OCI-LY3 (cell line): ENCODE data around the gene BCL11B.

ENCODE experiments used
- H2AFZ ChIP-seq: fragments of 200-600, 300-600 bp; shearing (Covaris generic); 2 replicates; pipeline ENCODE4 v1.6.0; 2014; ENCODE audit warnings: antibody characterized with exemption, low read depth, low read length
- H3K27ac ChIP-seq: fragments of 200-600, 300-600 bp; sonication (generic); 2 replicates; pipeline ENCODE4 v1.5.1; 2014; ENCODE audit warnings: mild to moderate bottlenecking, low read length, moderate library complexity, mixed read lengths
- H3K27me3 ChIP-seq: fragments of 200-600, 300-600 bp; sonication (generic); 2 replicates; pipeline ENCODE4 v1.6.1; 2014; ENCODE audit warnings: low read depth, low read length, mixed read lengths
- H3K36me3 ChIP-seq: fragments of 200-600, 300-600 bp; sonication (generic); replicated peaks from 2 replicates; pipeline ENCODE3; 2014; ENCODE audit warnings: low read depth, low read length, mixed read lengths
- H3K4me1 ChIP-seq: fragments of 300-600, 200-600 bp; sonication (generic); 2 replicates; pipeline ENCODE4 v1.6.1; 2014; ENCODE audit warnings: low read length, mixed read lengths
- H3K4me2 ChIP-seq: fragments of 200-600, 300-600 bp; sonication (generic); 2 replicates; pipeline ENCODE4 v1.6.1; 2014; ENCODE audit warnings: low read length, mixed read lengths
- H3K4me3 ChIP-seq: fragments of 300-600, 200-600 bp; sonication (generic); 2 replicates; pipeline ENCODE4 v1.5.1; 2014; ENCODE audit warnings: antibody characterized with exemption, mild to moderate bottlenecking, low read length, moderate library complexity
- H3K79me2 ChIP-seq: fragments of 300-600, 200-600 bp; shearing (Covaris generic); 2 replicates; pipeline ENCODE4 v1.6.1; 2014; ENCODE audit warnings: mild to moderate bottlenecking, low read length, mixed read lengths
- H3K9ac ChIP-seq: fragments of 300-600, 200-600 bp; shearing (Covaris generic); 2 replicates; pipeline ENCODE4 v1.6.0; 2014; ENCODE audit warnings: mild to moderate bottlenecking, low read length, moderate library complexity
- H3K9me3 ChIP-seq: fragments of 200-600, 300-600 bp; shearing (Covaris generic); 2 replicates; pipeline ENCODE4 v1.6.1; 2014; ENCODE audit warnings: low read length, mixed read lengths; ENCODE audit not compliant: insufficient read depth
- H4K20me1 ChIP-seq: fragments of 200-600, 300-600 bp; sonication (generic); 2 replicates; pipeline ENCODE4 v1.6.1; 2016; ENCODE audit warnings: low read length, mixed read lengths; ENCODE audit not compliant: insufficient read depth
- CTCF ChIP-seq: fragments of 200-600, 300-600 bp; sonication (generic); IDR thresholded peaks from 2 replicates; pipeline ENCODE4 v1.5.1; 2014; ENCODE audit warnings: antibody characterized with exemption, low read length, low read depth
- EZH2phosphoT487 ChIP-seq: fragments of 200-600 bp; shearing (Covaris generic); IDR thresholded peaks from 2 replicates; pipeline ENCODE4 v1.6.1; 2018; ENCODE audit warnings: antibody characterized with exemption, mixed run types, low read depth

The BCL11B gene

GRCh38 chr14:99246536-99247097, 25.4 kb downstream of the BCL11B start:
- no peak for TF ChIP-seq EZH2phosphoT487
- TF ChIP-seq CTCF, result no peak
- H3K4me1 ChIP-seq, result no peaks in the 10 kb centered on the region
- H3K4me2 ChIP-seq, result no peak overlapping the region
- H3K9me3 ChIP-seq, result no peaks in the 10 kb centered on the region
- no peaks in the 10 kb centered on the region for H4K20me1 ChIP-seq
- H3K27me3 ChIP-seq, result no peaks in the 10 kb centered on the region
- no peaks in the 10 kb centered on the region for H3K79me2 ChIP-seq
- H2AFZ ChIP-seq, result no peak overlapping the region
- H3K36me3 ChIP-seq, result no peaks in the 10 kb centered on the region
- H3K9ac ChIP-seq, result no peak overlapping the region
- H3K4me3 ChIP-seq, result no peak overlapping the region
- H3K27ac ChIP-seq, result no peak overlapping the region

DNA sequence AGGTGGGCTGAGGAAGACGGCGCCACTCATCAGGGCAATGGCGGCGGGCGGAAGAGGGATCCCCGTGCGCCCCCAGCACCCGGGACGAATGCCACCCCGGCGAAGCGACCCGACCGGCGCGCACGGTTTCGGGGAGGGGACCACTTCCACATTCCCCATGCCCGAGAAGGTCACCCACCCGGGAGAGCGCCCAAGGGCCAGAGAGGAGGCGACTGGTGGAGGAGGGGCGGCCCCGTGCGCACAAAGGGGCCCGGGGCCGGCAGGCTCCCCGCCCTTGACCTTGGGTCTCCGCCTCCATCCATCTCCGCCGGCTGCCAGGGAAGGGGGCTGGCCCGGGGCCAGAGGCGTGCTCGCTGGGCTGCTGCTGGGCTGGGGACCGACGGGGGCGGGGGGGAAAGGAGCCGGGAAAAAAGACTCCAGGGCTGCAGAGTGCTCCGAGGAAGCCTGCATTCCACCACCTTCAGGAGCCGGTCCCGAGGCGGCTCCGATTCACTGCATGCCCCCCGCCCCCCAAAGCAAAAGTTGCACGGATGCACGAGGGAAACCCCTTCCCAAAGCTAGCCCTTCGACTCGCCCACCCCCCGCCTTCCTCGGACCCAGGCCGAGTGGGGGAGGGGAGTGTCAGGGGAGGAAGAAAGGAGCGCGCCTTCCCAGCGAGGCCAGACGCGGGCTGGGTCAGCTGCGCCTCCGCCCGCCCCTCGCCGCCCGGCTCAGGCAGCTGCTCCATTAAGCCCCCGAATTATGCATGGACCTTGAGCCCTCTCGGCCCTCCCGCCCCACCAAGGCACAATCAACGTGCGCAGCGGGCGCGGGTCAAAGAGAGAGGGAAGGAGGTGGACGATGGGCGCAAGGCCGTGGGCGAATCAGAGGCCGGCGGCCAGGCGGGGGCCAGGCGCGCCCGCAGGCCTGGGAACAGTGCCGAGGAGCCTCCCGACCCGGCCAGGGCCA, 26.2 kb downstream of the BCL11B start:
- TF ChIP-seq EZH2phosphoT487 (no peak), CTCF (no peak)
- no peak overlapping the region for H3K4me3 ChIP-seq
- no peak overlapping the region for H2AFZ ChIP-seq
- no peaks in the 10 kb centered on the region for H3K9me3 ChIP-seq
- no peaks in the 10 kb centered on the region for H3K79me2 ChIP-seq
- no peaks in the 10 kb centered on the region for H3K4me1 ChIP-seq
- H3K36me3 ChIP-seq, result no peaks in the 10 kb centered on the region
- H3K4me2 ChIP-seq, result no peak overlapping the region
- H3K27ac ChIP-seq, result no peak overlapping the region
- H3K27me3 ChIP-seq, result no peaks in the 10 kb centered on the region
- H4K20me1 ChIP-seq, result no peaks in the 10 kb centered on the region
- no peak overlapping the region for H3K9ac ChIP-seq

DNA sequence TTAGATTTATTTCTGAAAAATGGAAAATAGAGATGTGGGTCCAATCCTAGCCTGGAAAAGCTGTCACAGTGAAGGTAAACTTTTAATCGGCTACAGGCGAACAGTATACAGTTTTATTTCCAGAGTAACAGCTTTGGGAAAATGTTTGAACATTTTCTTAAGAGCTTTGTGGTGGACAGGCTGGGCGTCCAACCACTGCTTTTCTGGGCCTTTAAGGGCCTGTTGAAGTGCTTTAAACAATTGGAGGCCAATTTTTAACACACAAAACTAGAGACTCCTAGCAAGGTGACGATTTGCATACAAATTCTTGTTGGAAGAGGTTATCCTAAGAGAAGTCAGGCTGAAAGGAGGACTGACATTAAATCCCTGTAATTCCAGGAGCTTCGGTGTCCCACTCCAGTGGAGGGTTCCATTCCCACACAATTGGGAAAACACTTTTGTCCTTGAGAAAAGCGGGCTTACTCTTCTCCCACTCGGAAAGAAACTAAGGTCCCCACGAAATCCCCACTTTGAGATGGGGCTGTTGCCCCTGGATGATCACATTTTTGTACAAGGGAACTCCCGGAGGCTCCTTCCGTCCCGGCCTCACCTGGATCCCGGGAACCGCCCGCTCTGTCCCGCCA, 26.9 kb downstream of the BCL11B start:
- Histone ChIP-seq H3K79me2 (no peaks in the 10 kb centered on the region), H3K36me3 (no peaks in the 10 kb centered on the region), H4K20me1 (no peaks in the 10 kb centered on the region), H3K27me3 (no peaks in the 10 kb centered on the region), H3K9me3 (no peaks in the 10 kb centered on the region), H3K4me2 (no peak overlapping the region), H2AFZ (no peak overlapping the region), H3K9ac (no peak overlapping the region), H3K27ac (no peak overlapping the region), H3K4me1 (no peaks in the 10 kb centered on the region), H3K4me3 (no peak overlapping the region)
- no peak for TF ChIP-seq CTCF

- Histone ChIP-seq H3K27me3 (no peaks in the 10 kb centered on the region; the same call in 1 of the 2 replicates), H3K27ac (no peak overlapping the region)
Measured at GRCh38 chr14:99244367-99244901, 27.6 kb downstream of the BCL11B start.

More at GRCh38 chr14:99244367-99244901, 27.6 kb downstream of the BCL11B start:
- no peak overlapping the region for H3K9ac ChIP-seq
- no peaks in the 10 kb centered on the region for H3K79me2 ChIP-seq
- H3K9me3 ChIP-seq, result no peaks in the 10 kb centered on the region
- H2AFZ ChIP-seq, result no peak overlapping the region
- no peaks in the 10 kb centered on the region for H3K36me3 ChIP-seq
- no peaks in the 10 kb centered on the region for H3K4me1 ChIP-seq
- H4K20me1 ChIP-seq, result no peaks in the 10 kb centered on the region
- H3K4me2 ChIP-seq, result no peak overlapping the region
- TF ChIP-seq EZH2phosphoT487 (no peak), CTCF (no peak)
- no peak overlapping the region for H3K4me3 ChIP-seq
